CD14-positive monocyte (primary cell): Measurements from ENCODE around the gene DNAJA2. TPM values are rescaled to one million over a fixed set of nuclear protein-coding genes. Genes with fewer than 3 reads are reported as not detected.

Experiments used
- DNase-seq, 3 donors: peaks; one replicate each; pipeline ENCODE4 v3.0.0-alpha.2; 2011 to 2022
- H2AFZ ChIP-seq: 2 replicates; pipeline ENCODE4 v1.6.0; 2012; ENCODE audit warnings: mild to moderate bottlenecking, low read depth, low read length, inconsistent platforms; ENCODE audit not compliant: insufficient read depth, poor library complexity, severe bottlenecking
- H3K27ac ChIP-seq, 2 donors: 1 replicate in 1 of 2; 2 replicates in 1 of 2; pipeline ENCODE4 v1.5.1; 2012 to 2013; ENCODE audit warnings: low read length in 2 of 2, control low read depth in 1 of 2, inconsistent platforms in 1 of 2, low read depth in 1 of 2, mild to moderate bottlenecking in 1 of 2
- H3K27me3 ChIP-seq, 2 donors: one replicate each; pipeline versions ENCODE4 v1.6.0 to v1.6.1; 2011 to 2013; ENCODE audit warnings: low read length in 2 of 2; ENCODE audit not compliant: control insufficient read depth in 2 of 2, insufficient read depth in 2 of 2
- H3K36me3 ChIP-seq, 2 donors: replicated peaks in 1 of 2; 1 replicate in 1 of 2; 2 replicates in 1 of 2; pipeline versions ENCODE4 v1.5.1 to v1.6.1; 2012 to 2013; ENCODE audit warnings: low read length in 2 of 2, control low read depth in 1 of 2, inconsistent platforms in 1 of 2, mild to moderate bottlenecking in 1 of 2; ENCODE audit not compliant: insufficient read depth in 2 of 2, control insufficient read depth in 1 of 2
- H3K4me1 ChIP-seq, 2 donors: 1 replicate in 1 of 2; 2 replicates in 1 of 2; pipeline versions ENCODE4 v1.5.1 to v1.6.1; 2012 to 2013; ENCODE audit warnings: low read length in 2 of 2, control low read depth in 1 of 2, inconsistent platforms in 1 of 2, mild to moderate bottlenecking in 1 of 2, moderate library complexity in 1 of 2; ENCODE audit not compliant: insufficient read depth in 2 of 2, control insufficient read depth in 1 of 2
- H3K4me2 ChIP-seq: replicated peaks from 2 replicates; pipeline ENCODE3; 2012; ENCODE audit warnings: low read length, moderate library complexity, mild to moderate bottlenecking; ENCODE audit not compliant: poor library complexity, severe bottlenecking; ENCODE audit errors: extremely low read depth
- H3K4me3 ChIP-seq, 3 experiments: fragments of 200-600 bp in 1 of 3; sonication (generic) in 1 of 3; replicated peaks in 1 of 3; 1 replicate in 2 of 3; 2 replicates in 1 of 3; pipeline ENCODE4 v1.5.1; 2011 to 2013; ENCODE audit warnings: low read length in 3 of 3, mild to moderate bottlenecking in 3 of 3, control low read depth in 2 of 3, low read depth in 2 of 3, inconsistent platforms in 1 of 3, moderate library complexity in 1 of 3
- H3K79me2 ChIP-seq: 2 replicates; pipeline ENCODE4 v1.6.0; 2012; ENCODE audit warnings: mild to moderate bottlenecking, control low read depth, inconsistent platforms, low read length, moderate library complexity; ENCODE audit not compliant: insufficient read depth
- H3K9ac ChIP-seq: 2 replicates; pipeline ENCODE4 v1.6.0; 2017; ENCODE audit warnings: low read length, mild to moderate bottlenecking; ENCODE audit not compliant: insufficient read depth, poor library complexity, severe bottlenecking
- H3K9me3 ChIP-seq, 2 donors: replicated peaks in 1 of 2; 1 replicate in 1 of 2; 2 replicates in 1 of 2; pipeline versions ENCODE4 v1.5.1 to v1.6.1; 2012 to 2013; ENCODE audit warnings: low read length in 2 of 2, control low read depth in 1 of 2; ENCODE audit not compliant: control insufficient read depth in 1 of 2, insufficient read depth in 1 of 2
- H4K20me1 ChIP-seq: 2 replicates; pipeline ENCODE4 v1.6.0; 2012; ENCODE audit warnings: mild to moderate bottlenecking, low read length, control low read depth, moderate library complexity; ENCODE audit not compliant: insufficient read depth
- H3K27ac Mint-ChIP-seq, 7 donors: one replicate each; pipeline ENCODE4 v1.8.0; 2020; ENCODE audit warnings: mild to moderate bottlenecking in 7 of 7, mixed read lengths in 7 of 7, moderate library complexity in 6 of 7, inconsistent platforms in 2 of 7
- H3K27me3 Mint-ChIP-seq, 3 donors: one replicate each; pipeline ENCODE4 v1.8.0; 2021 to 2022; ENCODE audit warnings: low read depth in 3 of 3, mild to moderate bottlenecking in 3 of 3, mixed read lengths in 3 of 3, moderate library complexity in 3 of 3, inconsistent platforms in 1 of 3
- H3K36me3 Mint-ChIP-seq, 2 donors: one replicate each; pipeline ENCODE4 v1.8.0; 2020; ENCODE audit warnings: mixed read lengths in 2 of 2, inconsistent platforms in 1 of 2, mild to moderate bottlenecking in 1 of 2
- H3K4me1 Mint-ChIP-seq: one replicate; pipeline ENCODE4 v1.8.0; 2020; ENCODE audit warnings: mild to moderate bottlenecking, mixed read lengths
- H3K4me3 Mint-ChIP-seq, 2 donors: one replicate each; pipeline ENCODE4 v1.8.0; 2020; ENCODE audit warnings: mild to moderate bottlenecking in 2 of 2, mixed read lengths in 2 of 2, moderate library complexity in 1 of 2
- H3K9me3 Mint-ChIP-seq, 7 donors: one replicate each; pipeline ENCODE4 v1.8.0; 2020 to 2022; ENCODE audit warnings: mixed read lengths in 7 of 7, mild to moderate bottlenecking in 6 of 7, moderate library complexity in 6 of 7, inconsistent platforms in 2 of 7
- CTCF ChIP-seq: fragments of 200-600 bp; IDR thresholded peaks from one replicate; pipeline ENCODE4 v1.8.0; 2022; ENCODE audit warnings: antibody characterized with exemption, mild to moderate bottlenecking
- WGBS: methylation state at CpG from one replicate; pipeline ENCODE4 v1.1.5; 2013; ENCODE audit warnings: missing lambda C conversion rate; ENCODE audit not compliant: insufficient coverage; 5-methylcytosine and 5-hydroxymethylcytosine counted together
- intact Hi-C, 2 donors: fragments of 100-400 bp; cut with micrococcal nuclease; formaldehyde crosslinking; loops; one replicate each; pipeline versions ENCODE4 v1.15.0 to v1.15.1; 2023
- polyA plus RNA-seq, 3 donors: library from polyadenylated mRNA; depleted of rRNA in 1 of 3; unstranded in 2 of 3; stranded (reverse) in 1 of 3; fragments of 300-500 nt in 2 of 3; fragments of >200 nt in 1 of 3; fragmentation: Illumina TruSeq in 2 of 3; gene quantifications; 1 replicate in 2 of 3; 2 replicates in 1 of 3; pipeline ENCODE4 v1.2.3, GENCODE V29; 2012 to 2021

DNAJA2 gene
- polyA plus RNA-seq, 3 donors, result 14.4 to 63.4 (median 62.9) TPM

GRCh38 chr16:46997844-46998243 lies 24.4 kb upstream of the DNAJA2 start:
- no peak for DNase-seq
- TF ChIP-seq CTCF, result no peak
- Histone ChIP-seq H3K9ac (no peak overlapping the region), H3K9me3 (peaks cover 0 to under 1% of the 10 kb centered on the region in 2 donors), H3K27ac (no peak overlapping the region), H3K79me2 (no peaks in the 10 kb centered on the region), H2AFZ (no peak overlapping the region), H3K4me2 (no peak overlapping the region), H3K36me3 (no peaks in the 10 kb centered on the region), H3K4me3 (no peak overlapping the region), H3K27me3 (no peaks in the 10 kb centered on the region), H3K4me1 (no peaks in the 10 kb centered on the region), H4K20me1 (no peaks in the 10 kb centered on the region)
- no peak overlapping the region for H3K4me3 Mint-ChIP-seq
- no peak overlapping the region for H3K27ac Mint-ChIP-seq
- intact Hi-C loops, result no loop called here
- H3K36me3 Mint-ChIP-seq, result no peaks in the 10 kb centered on the region
- H3K9me3 Mint-ChIP-seq, result peaks cover 2 to 15% (median 2%) of the 10 kb centered on the region in 7 donors
- peaks cover 0 to 5% (median 3%) of the 10 kb centered on the region in 3 donors for H3K27me3 Mint-ChIP-seq
- 100% methylated on average over 1 of the region's 3 CpGs for WGBS
- peaks cover 3% of the 10 kb centered on the region for H3K4me1 Mint-ChIP-seq

DNA sequence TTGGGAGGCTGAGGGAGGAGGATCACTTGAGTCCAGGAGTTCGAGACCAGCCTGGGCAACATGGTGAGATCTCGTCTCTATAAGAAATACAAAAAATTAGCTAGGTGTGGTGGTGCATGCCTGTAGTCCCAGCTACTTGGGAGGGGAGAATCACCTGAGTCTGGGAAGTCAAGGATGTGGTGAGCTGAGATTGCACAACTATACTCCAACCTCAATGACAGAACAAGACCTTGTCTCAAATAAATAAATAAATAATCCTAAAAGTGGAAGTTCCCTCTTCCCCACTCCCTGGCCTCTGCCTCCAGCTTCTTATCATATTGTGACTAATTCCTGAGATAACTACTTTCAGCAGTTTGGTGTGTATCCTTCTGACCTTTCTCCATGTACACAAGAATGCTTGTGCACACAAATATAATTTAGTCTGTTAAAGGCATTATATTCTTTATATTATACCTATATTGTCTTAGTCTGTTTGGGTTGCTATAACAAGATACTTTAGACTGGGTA lies 23.5 kb upstream of the DNAJA2 start:
- no peaks in the 10 kb centered on the region for H4K20me1 ChIP-seq
- intact Hi-C loops, result no loop called here
- H3K9me3 Mint-ChIP-seq, result peaks cover 2 to 22% (median 3%) of the 10 kb centered on the region in 7 donors
- H2AFZ ChIP-seq, result no peak overlapping the region
- H3K9ac ChIP-seq, result no peak overlapping the region
- peaks cover 3% of the 10 kb centered on the region for H3K4me1 Mint-ChIP-seq
- no peaks in the 10 kb centered on the region for H3K79me2 ChIP-seq
- no peaks in the 10 kb centered on the region for H3K27me3 ChIP-seq
- peaks cover 0 to 9% of the 10 kb centered on the region in 2 donors for H3K9me3 ChIP-seq
- DNase-seq, result peak in 2 of 3 donors; percentile 30 to 32
- H3K4me3 ChIP-seq, result no peak overlapping the region
- H3K4me1 ChIP-seq, result no peaks in the 10 kb centered on the region
- H3K27me3 Mint-ChIP-seq, result peaks cover 0 to 5% (median 3%) of the 10 kb centered on the region in 3 donors
- TF ChIP-seq CTCF, result no peak
- WGBS, result no CpG with 5 or more reads among the region's 2 CpGs
- H3K36me3 ChIP-seq, result no peaks in the 10 kb centered on the region
- no peaks in the 10 kb centered on the region for H3K36me3 Mint-ChIP-seq
- no peak overlapping the region for H3K4me2 ChIP-seq
- no peak overlapping the region for H3K27ac ChIP-seq
- H3K4me3 Mint-ChIP-seq, result no peak overlapping the region
- H3K27ac Mint-ChIP-seq, result no peak overlapping the region
